MM.1S (cell line): ENCODE measurements around the gene GRXCR1.

Experiments used
- DNase-seq: peaks from one replicate; pipeline ENCODE4 v3.0.0-alpha.2; 2015
- H2AFZ ChIP-seq: fragments of 300-600 bp; sonication (generic); 2 replicates; pipeline ENCODE4 v1.6.0; 2016; ENCODE audit warnings: antibody characterized with exemption, low read length
- H3F3A ChIP-seq: fragments of 300-600 bp; sonication (generic); 2 replicates; pipeline ENCODE4 v1.6.1; 2016; ENCODE audit warnings: mild to moderate bottlenecking, antibody characterized with exemption, low read length, moderate library complexity, mixed read lengths; ENCODE audit not compliant: insufficient read depth
- H3K27ac ChIP-seq: fragments of 300-600 bp; sonication (generic); 2 replicates; pipeline ENCODE4 v1.5.1; 2016; ENCODE audit warnings: mild to moderate bottlenecking, low read length
- H3K27me3 ChIP-seq: fragments of 300-600 bp; sonication (generic); replicated peaks from 2 replicates; pipeline ENCODE4 v1.6.0; 2016; ENCODE audit warnings: low read length; ENCODE audit not compliant: insufficient read depth
- H3K36me3 ChIP-seq: fragments of 300-600 bp; sonication (generic); replicated peaks from 2 replicates; pipeline ENCODE4 v1.6.1; 2016; ENCODE audit warnings: mild to moderate bottlenecking, low read length, mixed read lengths; ENCODE audit not compliant: insufficient read depth
- H3K4me1 ChIP-seq: fragments of 300-600 bp; sonication (generic); 2 replicates; pipeline ENCODE4 v1.6.1; 2016; ENCODE audit warnings: low read length, mixed read lengths
- H3K4me2 ChIP-seq: fragments of 300-600 bp; sonication (generic); 2 replicates; pipeline ENCODE4 v1.6.0; 2016; ENCODE audit warnings: low read depth, low read length
- H3K4me3 ChIP-seq: fragments of 300-600 bp; sonication (generic); 2 replicates; pipeline ENCODE4 v1.5.1; 2016; ENCODE audit warnings: low read length, mixed read lengths
- H3K79me2 ChIP-seq: fragments of 300-600 bp; sonication (generic); 2 replicates; pipeline ENCODE4 v1.6.1; 2016; ENCODE audit warnings: mixed run types, low read length, mixed read lengths
- H3K9ac ChIP-seq: fragments of 300-600 bp; sonication (generic); 2 replicates; pipeline ENCODE4 v1.6.1; 2016; ENCODE audit warnings: low read length, mixed read lengths
- H3K9me2 ChIP-seq: fragments of 300-600 bp; sonication (generic); replicated peaks from 2 replicates; pipeline ENCODE4 v1.6.1; 2016; ENCODE audit warnings: mild to moderate bottlenecking, low read length, mixed read lengths; ENCODE audit not compliant: insufficient read depth
- H3K9me3 ChIP-seq: fragments of 300-600 bp; sonication (generic); replicated peaks from 2 replicates; pipeline ENCODE4 v1.6.1; 2016; ENCODE audit warnings: mild to moderate bottlenecking, low read length, mixed read lengths; ENCODE audit not compliant: insufficient read depth
- H4K20me1 ChIP-seq: fragments of 300-600 bp; sonication (generic); 2 replicates; pipeline ENCODE4 v1.6.1; 2016; ENCODE audit warnings: mild to moderate bottlenecking, low read length, moderate library complexity, mixed read lengths; ENCODE audit not compliant: insufficient read depth
- EZH2 ChIP-seq: fragments of 300-600 bp; sonication (generic); optimal IDR thresholded peaks from 2 replicates; pipeline ENCODE3; 2017; ENCODE audit warnings: low read depth, mild to moderate bottlenecking, antibody characterized with exemption, low read length, mixed read lengths
- EZH2phosphoT487 ChIP-seq: fragments of 300-600 bp; sonication (generic); IDR thresholded peaks from 2 replicates; pipeline ENCODE4 v1.6.1; 2018; ENCODE audit warnings: antibody characterized with exemption, low read length
- TF ChIP-seq, protein P1 (sequence below): fragments of 300-600 bp; sonication (generic); IDR thresholded peaks from 2 replicates; pipeline ENCODE4 v1.5.1; 2016; ENCODE audit warnings: antibody characterized with exemption, low read length, mixed read lengths

GRXCR1 gene

DNA sequence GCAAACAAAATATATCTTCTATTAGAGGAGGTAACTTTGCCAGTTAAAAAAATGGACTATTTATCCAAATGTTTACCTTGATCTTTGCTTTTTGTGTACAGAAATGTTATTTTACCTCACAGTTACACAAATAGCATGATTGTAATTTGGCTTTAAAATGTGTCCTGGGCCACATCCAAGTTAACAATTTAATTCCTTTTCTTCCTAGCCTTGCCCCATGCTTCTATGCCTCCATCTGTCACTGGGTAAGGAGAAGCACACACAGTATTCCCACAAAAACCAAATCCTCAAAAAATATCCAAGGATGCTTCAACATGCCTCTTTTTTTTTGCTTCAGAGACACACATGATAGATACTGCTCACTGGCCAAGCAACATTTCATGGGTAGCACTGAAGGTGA lies 30.9 kb downstream of the GRXCR1 start:
- no peak for DNase-seq
- Histone ChIP-seq H3K4me3 (no peak overlapping the region), H3K9me3 (no peaks in the 10 kb centered on the region), H3K9ac (no peak overlapping the region), H2AFZ (no peak overlapping the region), H4K20me1 (no peaks in the 10 kb centered on the region), H3K9me2 (no peaks in the 10 kb centered on the region), H3K4me2 (no peak overlapping the region), H3K4me1 (no peaks in the 10 kb centered on the region), H3K36me3 (no peaks in the 10 kb centered on the region), H3K79me2 (no peaks in the 10 kb centered on the region), H3F3A (no peaks in the 10 kb centered on the region), H3K27ac (no peak overlapping the region), H3K27me3 (no peaks in the 10 kb centered on the region)
- TF ChIP-seq, protein P1, sequence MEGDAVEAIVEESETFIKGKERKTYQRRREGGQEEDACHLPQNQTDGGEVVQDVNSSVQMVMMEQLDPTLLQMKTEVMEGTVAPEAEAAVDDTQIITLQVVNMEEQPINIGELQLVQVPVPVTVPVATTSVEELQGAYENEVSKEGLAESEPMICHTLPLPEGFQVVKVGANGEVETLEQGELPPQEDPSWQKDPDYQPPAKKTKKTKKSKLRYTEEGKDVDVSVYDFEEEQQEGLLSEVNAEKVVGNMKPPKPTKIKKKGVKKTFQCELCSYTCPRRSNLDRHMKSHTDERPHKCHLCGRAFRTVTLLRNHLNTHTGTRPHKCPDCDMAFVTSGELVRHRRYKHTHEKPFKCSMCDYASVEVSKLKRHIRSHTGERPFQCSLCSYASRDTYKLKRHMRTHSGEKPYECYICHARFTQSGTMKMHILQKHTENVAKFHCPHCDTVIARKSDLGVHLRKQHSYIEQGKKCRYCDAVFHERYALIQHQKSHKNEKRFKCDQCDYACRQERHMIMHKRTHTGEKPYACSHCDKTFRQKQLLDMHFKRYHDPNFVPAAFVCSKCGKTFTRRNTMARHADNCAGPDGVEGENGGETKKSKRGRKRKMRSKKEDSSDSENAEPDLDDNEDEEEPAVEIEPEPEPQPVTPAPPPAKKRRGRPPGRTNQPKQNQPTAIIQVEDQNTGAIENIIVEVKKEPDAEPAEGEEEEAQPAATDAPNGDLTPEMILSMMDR = no peak
- TF ChIP-seq EZH2 = no peak
- TF ChIP-seq EZH2phosphoT487 = no peak

GRCh38 chr4:42925921-42926320 lies 33.4 kb downstream of the GRXCR1 start:
- H3K9me3 ChIP-seq = no peaks in the 10 kb centered on the region
- H2AFZ ChIP-seq = no peak overlapping the region
- H3K36me3 ChIP-seq = no peaks in the 10 kb centered on the region
- TF ChIP-seq EZH2phosphoT487 = no peak
- no peak for TF ChIP-seq EZH2
- TF ChIP-seq, protein P1 = no peak
- H3K4me3 ChIP-seq = no peak overlapping the region
- H3K79me2 ChIP-seq = no peaks in the 10 kb centered on the region
- H3K27me3 ChIP-seq = no peaks in the 10 kb centered on the region
- no peak overlapping the region for H3K27ac ChIP-seq
- no peak overlapping the region for H3K4me2 ChIP-seq
- H3K4me1 ChIP-seq = no peaks in the 10 kb centered on the region
- no peak overlapping the region for H3K9ac ChIP-seq
- DNase-seq = no peak
- no peaks in the 10 kb centered on the region for H3K9me2 ChIP-seq
- no peaks in the 10 kb centered on the region for H4K20me1 ChIP-seq
- H3F3A ChIP-seq = no peaks in the 10 kb centered on the region

- no peak overlapping the region for H3K9ac ChIP-seq
- DNase-seq = no peak
- TF ChIP-seq, protein P1 = no peak
- TF ChIP-seq EZH2 (no peak), EZH2phosphoT487 (no peak)
- no peaks in the 10 kb centered on the region for H3K79me2 ChIP-seq
- H3K4me2 ChIP-seq = no peak overlapping the region
- H3F3A ChIP-seq = no peaks in the 10 kb centered on the region
- no peaks in the 10 kb centered on the region for H3K36me3 ChIP-seq
- no peaks in the 10 kb centered on the region for H3K27me3 ChIP-seq
- H3K4me1 ChIP-seq = no peaks in the 10 kb centered on the region
- no peak overlapping the region for H3K4me3 ChIP-seq
- H4K20me1 ChIP-seq = no peaks in the 10 kb centered on the region
- no peaks in the 10 kb centered on the region for H3K9me3 ChIP-seq
- no peaks in the 10 kb centered on the region for H3K9me2 ChIP-seq
- no peak overlapping the region for H2AFZ ChIP-seq
- no peak overlapping the region for H3K27ac ChIP-seq
Observed at GRCh38 chr4:42927946-42928345, 35.4 kb downstream of the GRXCR1 start.
